Transverse colon (tissue), 4 donors: ENCODE measurements around the gene ALPK3. TPM values are rescaled to one million over a fixed set of nuclear protein-coding genes. Genes with fewer than 3 reads are reported as not detected.

Experiments used
- DNase-seq: peaks from one replicate; pipeline ENCODE4 v3.0.0-alpha.2; 2019
- H3K27ac ChIP-seq, 4 donors: fragments of 200-600 bp; sonication (generic); 2 replicates each; pipeline ENCODE4 v1.5.1; 2016 to 2018; ENCODE audit warnings: inconsistent platforms in 4 of 4
- H3K27me3 ChIP-seq: fragments of 200-600 bp; sonication (generic); 2 replicates; pipeline ENCODE4 v1.5.1; 2017; ENCODE audit warnings: inconsistent platforms
- H3K36me3 ChIP-seq, 4 donors: fragments of 200-600 bp; sonication (generic); 2 replicates each; pipeline ENCODE4 v1.5.1; 2017 to 2019; ENCODE audit warnings: inconsistent platforms in 4 of 4
- H3K4me1 ChIP-seq, 4 donors: fragments of 200-600 bp; sonication (generic); 2 replicates each; pipeline ENCODE4 v1.5.1; 2017 to 2020; ENCODE audit warnings: inconsistent platforms in 4 of 4
- H3K4me3 ChIP-seq, 4 donors: fragments of 200-600 bp; sonication (generic); 1 replicate in 1 of 4; 2 replicates in 3 of 4; pipeline versions ENCODE4 v1.5.1 to v1.6.1; 2017 to 2019; ENCODE audit warnings: inconsistent platforms in 4 of 4
- H3K9me3 ChIP-seq, 2 donors: fragments of 200-600 bp; sonication (generic); 2 replicates each; pipeline ENCODE4 v1.5.1; 2017 to 2019; ENCODE audit warnings: inconsistent platforms in 2 of 2
- EP300 ChIP-seq: sonication (generic); formaldehyde crosslinking; IDR thresholded peaks from one replicate; pipeline ENCODE4 v1.6.1; 2017; ENCODE audit warnings: antibody characterized with exemption, low read depth
- POLR2A ChIP-seq: fragments of 450-650 bp; IDR thresholded peaks from one replicate; pipeline ENCODE4 v1.6.1; 2016; ENCODE audit warnings: antibody characterized with exemption, mild to moderate bottlenecking, moderate library complexity
- POLR2AphosphoS5 ChIP-seq, 3 donors: sonication (generic); formaldehyde crosslinking; IDR thresholded peaks; one replicate each; pipeline ENCODE4 v1.6.1; 2016; ENCODE audit warnings: antibody characterized with exemption in 3 of 3
- WGBS, 2 donors: methylation state at CpG; one replicate each; pipeline ENCODE4 v1.1.5; 2018; ENCODE audit warnings: low coverage in 1 of 2; 5-methylcytosine and 5-hydroxymethylcytosine counted together
- in situ Hi-C, 4 donors: fragments of 200-750 bp; cut with MboI; loops; one replicate each; pipeline versions ENCODE4 v1.15.0 to v1.15.1; 2017; ENCODE audit warnings: low sequenced_read_pairs in 3 of 4, low pct_ligation_motif_present in 1 of 4, low pct_unique_long_range_greater_than_20kb in 1 of 4
- intact Hi-C: fragments of 100-400 bp; cut with DNase I; formaldehyde crosslinking; loops from one replicate; pipeline ENCODE4 v1.15.1; 2023; ENCODE audit warnings: low total_unique reads
- total RNA-seq, 4 donors: library from RNA; depleted of rRNA; stranded (reverse); fragments of >200 nt; gene quantifications; one replicate each; pipeline ENCODE4 v1.1.0, GENCODE V29; 2016
- TF ChIP-seq, protein P1 (sequence below), 5 experiments: fragments of 200-600 bp in 3 of 5; fragments of 450-650 bp in 2 of 5; sonication (generic) in 3 of 5; IDR thresholded peaks; 1 replicate in 2 of 5; 2 replicates in 3 of 5; pipeline ENCODE4 v1.5.1; 2016 to 2017; ENCODE audit warnings: antibody characterized with exemption in 5 of 5, inconsistent platforms in 3 of 5, mild to moderate bottlenecking in 2 of 5, moderate library complexity in 1 of 5

Gene ALPK3
- total RNA-seq, 4 donors from 2014 or later, result 1.1 to 4.6 (median 2.8) TPM

DNA sequence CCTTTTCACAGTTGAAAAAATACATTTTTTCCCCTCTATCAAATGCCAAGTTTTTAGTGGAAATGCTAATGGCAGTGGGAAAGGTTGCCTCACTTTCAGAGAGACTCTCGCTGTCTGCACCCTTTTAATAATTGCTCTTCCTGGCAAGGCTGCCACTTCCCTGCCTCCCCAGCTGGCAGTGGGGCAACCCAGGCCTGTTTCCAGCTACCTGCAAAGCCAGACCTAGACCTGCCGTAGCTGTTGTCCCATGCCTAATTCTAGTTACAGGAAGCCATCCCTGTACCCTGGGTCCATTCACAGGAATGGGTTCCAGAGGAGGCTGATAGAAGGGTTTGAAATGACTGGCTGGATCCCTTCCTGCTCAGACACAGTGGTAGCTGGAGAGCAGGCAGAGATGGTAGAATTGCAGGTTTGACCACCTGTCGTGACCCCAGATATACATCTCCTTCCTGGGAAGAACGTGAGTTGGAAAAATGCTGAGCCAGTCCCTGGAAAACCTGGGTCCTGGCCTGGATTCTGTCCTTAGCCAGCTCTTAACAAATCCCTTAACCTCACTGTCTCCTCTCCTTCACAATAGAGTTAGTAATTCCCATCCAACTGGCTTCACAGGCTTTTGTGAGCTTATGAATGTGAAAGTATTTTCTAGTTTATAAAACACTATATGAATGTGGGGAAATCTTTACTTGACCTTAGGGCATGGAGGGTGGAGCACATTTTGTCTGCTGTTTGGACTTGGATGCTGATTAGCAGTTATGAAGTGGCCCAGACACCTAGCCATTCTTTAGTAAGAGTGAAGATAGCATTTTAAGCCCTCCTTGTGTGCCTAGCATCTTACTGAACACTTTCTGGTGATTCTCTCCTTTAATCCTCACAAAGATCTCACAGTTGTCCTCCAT lies 12.9 kb upstream of the ALPK3 start:
- TF ChIP-seq EP300 (no peak), POLR2A (no peak), POLR2AphosphoS5 (IDR thresholded peaks at IDR 0.05) (no peak)
- TF ChIP-seq, protein P1, sequence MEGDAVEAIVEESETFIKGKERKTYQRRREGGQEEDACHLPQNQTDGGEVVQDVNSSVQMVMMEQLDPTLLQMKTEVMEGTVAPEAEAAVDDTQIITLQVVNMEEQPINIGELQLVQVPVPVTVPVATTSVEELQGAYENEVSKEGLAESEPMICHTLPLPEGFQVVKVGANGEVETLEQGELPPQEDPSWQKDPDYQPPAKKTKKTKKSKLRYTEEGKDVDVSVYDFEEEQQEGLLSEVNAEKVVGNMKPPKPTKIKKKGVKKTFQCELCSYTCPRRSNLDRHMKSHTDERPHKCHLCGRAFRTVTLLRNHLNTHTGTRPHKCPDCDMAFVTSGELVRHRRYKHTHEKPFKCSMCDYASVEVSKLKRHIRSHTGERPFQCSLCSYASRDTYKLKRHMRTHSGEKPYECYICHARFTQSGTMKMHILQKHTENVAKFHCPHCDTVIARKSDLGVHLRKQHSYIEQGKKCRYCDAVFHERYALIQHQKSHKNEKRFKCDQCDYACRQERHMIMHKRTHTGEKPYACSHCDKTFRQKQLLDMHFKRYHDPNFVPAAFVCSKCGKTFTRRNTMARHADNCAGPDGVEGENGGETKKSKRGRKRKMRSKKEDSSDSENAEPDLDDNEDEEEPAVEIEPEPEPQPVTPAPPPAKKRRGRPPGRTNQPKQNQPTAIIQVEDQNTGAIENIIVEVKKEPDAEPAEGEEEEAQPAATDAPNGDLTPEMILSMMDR (IDR thresholded peaks at IDR 0.05), result no peak
- no peak overlapping the region for H3K4me3 ChIP-seq
- no peak for DNase-seq
- intact Hi-C loops, result no loop called here
- H3K4me1 ChIP-seq, result no peaks in the 10 kb centered on the region
- no peaks in the 10 kb centered on the region for H3K9me3 ChIP-seq
- WGBS, 2 donors, result 73 to 79% methylated on average over 2 to 4 of the region's 4 CpGs
- H3K27me3 ChIP-seq, result no peaks in the 10 kb centered on the region
- in situ Hi-C loops, result no loop called here
- H3K27ac ChIP-seq, result no peak overlapping the region
- peaks cover 0 to 28% (median 13%) of the 10 kb centered on the region in 4 donors for H3K36me3 ChIP-seq

DNA sequence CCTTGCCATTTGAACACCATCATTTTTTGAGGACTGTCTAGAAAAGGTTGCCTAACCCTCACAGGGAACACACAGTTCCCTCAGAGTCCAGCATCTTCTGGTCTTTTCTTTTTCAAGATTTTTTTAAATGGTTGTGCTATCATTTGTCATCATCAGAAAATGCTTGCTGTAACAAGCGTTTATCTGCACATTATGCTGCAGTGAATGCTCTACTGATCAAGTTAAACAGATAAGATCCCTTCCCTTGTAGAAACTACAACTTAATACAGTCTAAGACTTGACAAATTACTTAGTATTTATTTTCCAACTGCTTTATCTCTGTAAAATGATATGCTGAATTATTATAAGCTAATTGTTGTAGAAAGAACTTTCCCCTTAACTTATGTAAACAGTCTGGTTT lies 11.9 kb upstream of the ALPK3 start:
- Histone ChIP-seq H3K4me3 (no peak overlapping the region), H3K27ac (no peak overlapping the region), H3K27me3 (no peaks in the 10 kb centered on the region), H3K9me3 (no peaks in the 10 kb centered on the region), H3K4me1 (no peaks in the 10 kb centered on the region), H3K36me3 (peaks cover 0 to 22% (median 9%) of the 10 kb centered on the region in 4 donors)
- WGBS, 2 donors, result 75 to 91% methylated on average over 1 of the region's 1 CpG
- no peak for DNase-seq
- in situ Hi-C loops (no loop called here), intact Hi-C loops (no loop called here)
- TF ChIP-seq POLR2AphosphoS5 (IDR thresholded peaks at IDR 0.05), result no peak
- TF ChIP-seq, protein P1 (IDR thresholded peaks at IDR 0.05), result no peak

DNA sequence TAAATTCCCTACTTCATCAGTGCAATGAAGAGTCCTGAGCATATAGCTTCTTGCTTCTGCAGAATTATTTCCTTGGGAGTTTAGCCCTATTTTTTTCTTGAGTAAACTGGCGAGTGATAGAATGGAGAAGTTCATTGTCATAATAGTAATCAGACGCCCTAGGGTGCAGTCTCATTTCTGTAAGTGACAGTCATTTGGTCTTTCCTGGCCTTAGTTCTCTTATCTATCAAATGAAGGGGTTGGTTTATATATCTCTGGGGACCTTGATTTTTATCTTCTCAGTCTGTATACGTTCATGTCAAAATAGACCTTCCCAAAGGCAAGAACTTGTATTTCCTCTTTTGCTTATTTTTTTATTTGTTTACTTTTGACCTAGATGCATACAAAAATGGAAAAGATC lies 9.9 kb upstream of the ALPK3 start:
- TF ChIP-seq POLR2AphosphoS5 (IDR thresholded peaks at IDR 0.05) (no peak), POLR2A (no peak), EP300 (no peak)
- TF ChIP-seq, protein P1 (IDR thresholded peaks at IDR 0.05), result no peak
- intact Hi-C loops (no loop called here), in situ Hi-C loops (no loop called here)
- Histone ChIP-seq H3K27me3 (no peaks in the 10 kb centered on the region), H3K27ac (no peak overlapping the region), H3K4me3 (no peak overlapping the region), H3K36me3 (peaks cover 0 to 6% (median 2%) of the 10 kb centered on the region in 4 donors), H3K4me1 (no peaks in the 10 kb centered on the region), H3K9me3 (no peaks in the 10 kb centered on the region)
- WGBS, 2 donors, result 78 to 85% methylated on average over 3 of the region's 3 CpGs
- DNase-seq, result no peak

DNA sequence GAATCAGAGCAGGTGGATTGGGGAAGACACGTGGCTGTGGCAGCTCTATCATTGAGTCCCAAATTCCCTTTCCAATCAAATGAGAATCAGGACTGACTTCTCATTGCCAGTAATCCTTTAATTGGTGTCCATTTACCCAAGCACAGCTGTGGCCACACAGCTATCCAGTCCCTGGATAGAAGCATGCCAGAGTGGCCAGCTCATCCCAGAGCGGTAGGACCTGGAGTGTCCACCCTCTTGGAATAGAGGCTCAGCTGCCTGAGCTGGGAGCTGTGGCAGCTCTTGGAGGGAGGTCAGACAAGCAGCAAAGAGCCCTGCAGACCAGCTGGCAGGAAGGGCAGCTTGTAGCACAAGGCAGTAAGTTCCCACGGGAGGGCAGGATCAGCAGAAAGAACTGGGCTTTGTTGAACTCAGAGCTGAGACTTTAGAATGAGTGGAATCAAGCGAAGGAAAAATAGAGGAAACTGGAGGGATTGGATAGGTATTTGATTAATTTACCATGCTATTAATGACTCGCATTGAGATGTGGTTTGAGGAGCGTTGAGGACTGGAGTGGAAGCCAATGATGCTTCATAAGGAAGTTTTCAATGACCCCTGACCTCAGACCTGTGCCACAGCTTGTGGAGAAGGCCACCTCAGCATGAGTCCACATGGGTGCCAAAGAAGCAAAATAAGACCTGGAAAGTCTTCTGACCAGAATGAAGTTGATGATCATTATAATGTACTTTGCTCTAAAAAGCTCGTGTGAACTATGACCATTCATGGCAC lies 6.9 kb upstream of the ALPK3 start:
- Histone ChIP-seq H3K27ac (no peak overlapping the region), H3K4me3 (no peak overlapping the region), H3K4me1 (no peaks in the 10 kb centered on the region), H3K36me3 (no peaks in the 10 kb centered on the region), H3K9me3 (no peaks in the 10 kb centered on the region), H3K27me3 (no peaks in the 10 kb centered on the region)
- 84 to 97% methylated on average over 2 to 7 of the region's 7 CpGs for WGBS, 2 donors
- no peak for DNase-seq
- TF ChIP-seq EP300 (no peak), POLR2A (no peak), POLR2AphosphoS5 (IDR thresholded peaks at IDR 0.05) (no peak)
- TF ChIP-seq, protein P1 (IDR thresholded peaks at IDR 0.05), result no peak
- intact Hi-C loops (loop anchor here (10.0 kb wide), 1 partner anchor 55 kb away; no protein-coding TSS in a partner anchor), in situ Hi-C loops (no loop called here)
